Femur (tissue), 1 donor: ENCODE results near the gene CARF.

Experiments
- DNase-seq: peaks from one replicate; pipeline ENCODE4 v3.0.0-alpha.2; 2017

The CARF gene

GRCh38 chr2:203025592-203025991 is 113.5 kb downstream of the CARF start:
- no peak for DNase-seq

DNA sequence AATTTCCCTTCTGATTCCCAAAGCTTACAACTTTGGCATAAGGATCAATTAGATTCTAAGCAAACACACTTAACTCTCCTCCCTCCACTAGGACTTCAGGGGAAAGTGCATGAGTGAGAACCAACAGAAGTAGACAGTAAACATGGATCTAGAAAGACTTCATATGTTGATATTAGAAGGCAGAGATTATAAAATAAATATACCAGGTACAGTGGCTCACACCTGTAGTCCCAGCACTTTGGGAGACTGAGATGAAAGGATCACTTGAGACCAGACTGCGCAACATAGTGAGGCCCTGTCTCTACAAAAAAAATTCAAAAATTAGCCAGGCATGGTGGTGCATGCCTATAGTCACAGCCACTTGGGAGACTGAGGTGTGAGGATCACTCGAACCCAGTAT is 118.5 kb downstream of the CARF start:
- no peak for DNase-seq

- no peak for DNase-seq
These were observed 118.9 kb downstream of the CARF start for GRCh38 chr2:203030991-203031390.

- no peak for DNase-seq
These were observed 121.3 kb downstream of the CARF start for GRCh38 chr2:203033395-203033794.

- no peak for DNase-seq
These were observed 123.9 kb downstream of the CARF start for GRCh38 chr2:203035879-203036470.
